ENCODE data around the gene RBBP8NL. TPM values are rescaled to one million over a fixed set of nuclear protein-coding genes. Genes with fewer than 3 reads are reported as not detected.

The RBBP8NL gene
- total RNA-seq, 1 experiment from 2014 or later = not detected

GRCh38 chr20:62404112-62404665, 23.1 kb downstream of the RBBP8NL start:
- intact Hi-C loops (cut with micrococcal nuclease) = no loop called here
- H3K4me1 Mint-ChIP-seq (ENCODE audit: insufficient read depth, unreplicated experiment) = peaks cover 13% of the 10 kb centered on the region
- H3K36me3 Mint-ChIP-seq (ENCODE audit: insufficient read depth, unreplicated experiment) = peaks cover 7% of the 10 kb centered on the region
- TF ChIP-seq, protein P1, sequence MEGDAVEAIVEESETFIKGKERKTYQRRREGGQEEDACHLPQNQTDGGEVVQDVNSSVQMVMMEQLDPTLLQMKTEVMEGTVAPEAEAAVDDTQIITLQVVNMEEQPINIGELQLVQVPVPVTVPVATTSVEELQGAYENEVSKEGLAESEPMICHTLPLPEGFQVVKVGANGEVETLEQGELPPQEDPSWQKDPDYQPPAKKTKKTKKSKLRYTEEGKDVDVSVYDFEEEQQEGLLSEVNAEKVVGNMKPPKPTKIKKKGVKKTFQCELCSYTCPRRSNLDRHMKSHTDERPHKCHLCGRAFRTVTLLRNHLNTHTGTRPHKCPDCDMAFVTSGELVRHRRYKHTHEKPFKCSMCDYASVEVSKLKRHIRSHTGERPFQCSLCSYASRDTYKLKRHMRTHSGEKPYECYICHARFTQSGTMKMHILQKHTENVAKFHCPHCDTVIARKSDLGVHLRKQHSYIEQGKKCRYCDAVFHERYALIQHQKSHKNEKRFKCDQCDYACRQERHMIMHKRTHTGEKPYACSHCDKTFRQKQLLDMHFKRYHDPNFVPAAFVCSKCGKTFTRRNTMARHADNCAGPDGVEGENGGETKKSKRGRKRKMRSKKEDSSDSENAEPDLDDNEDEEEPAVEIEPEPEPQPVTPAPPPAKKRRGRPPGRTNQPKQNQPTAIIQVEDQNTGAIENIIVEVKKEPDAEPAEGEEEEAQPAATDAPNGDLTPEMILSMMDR (IDR thresholded peaks at IDR 0.05; ENCODE audit: unreplicated experiment) = no peak
- ChIA-PET POLR2A (interaction anchor here (2.7 kb wide), 1 partner anchor 17 kb away, joined by 7 read pairs; the partner anchor contains the start of gene RPS21), CTCF (interaction anchor here (0.7 to 1.5 kb wide), 2 partner anchors 11 to 219 kb away, joined by 4 to 6 read pairs; no protein-coding TSS in a partner anchor)
- H3K27me3 Mint-ChIP-seq (ENCODE audit: insufficient read depth, unreplicated experiment) = no peaks in the 10 kb centered on the region
- no peak overlapping the region for H3K27ac Mint-ChIP-seq (ENCODE audit: low read depth, unreplicated experiment)
- no peak for DNase-seq (ENCODE audit: unreplicated experiment)
- H3K9me3 Mint-ChIP-seq (ENCODE audit: unreplicated experiment) = no peaks in the 10 kb centered on the region
- no peak overlapping the region for H3K4me3 Mint-ChIP-seq (ENCODE audit: unreplicated experiment)
- BruUV-seq (replicated peaks) = no TSS peak

- Mint-ChIP-seq H3K27me3 (ENCODE audit: insufficient read depth, unreplicated experiment) (no peaks in the 10 kb centered on the region), H3K36me3 (ENCODE audit: insufficient read depth, unreplicated experiment) (peaks cover 13% of the 10 kb centered on the region), H3K4me3 (ENCODE audit: unreplicated experiment) (no peak overlapping the region), H3K4me1 (ENCODE audit: insufficient read depth, unreplicated experiment) (peaks cover 11% of the 10 kb centered on the region), H3K9me3 (ENCODE audit: unreplicated experiment) (peaks cover under 1% of the 10 kb centered on the region), H3K27ac (ENCODE audit: low read depth, unreplicated experiment) (no peak overlapping the region)
- CTCF ChIA-PET = interaction anchor here (1.5 kb wide), 1 partner anchor 10 kb away, joined by 6 read pairs; no protein-coding TSS in a partner anchor
- BruUV-seq (replicated peaks) = no TSS peak
- POLR2A ChIA-PET = no interaction called here
- no peak for DNase-seq (ENCODE audit: unreplicated experiment)
- intact Hi-C loops (cut with micrococcal nuclease) = no loop called here
- TF ChIP-seq, protein P1 (IDR thresholded peaks at IDR 0.05; ENCODE audit: unreplicated experiment) = no peak
Measured at GRCh38 chr20:62403331-62403730, 24.0 kb downstream of the RBBP8NL start.

- no TSS peak for BruUV-seq (replicated peaks)
Measured at GRCh38 chr20:62402456-62403150, 24.7 kb downstream of the RBBP8NL start.

DNA sequence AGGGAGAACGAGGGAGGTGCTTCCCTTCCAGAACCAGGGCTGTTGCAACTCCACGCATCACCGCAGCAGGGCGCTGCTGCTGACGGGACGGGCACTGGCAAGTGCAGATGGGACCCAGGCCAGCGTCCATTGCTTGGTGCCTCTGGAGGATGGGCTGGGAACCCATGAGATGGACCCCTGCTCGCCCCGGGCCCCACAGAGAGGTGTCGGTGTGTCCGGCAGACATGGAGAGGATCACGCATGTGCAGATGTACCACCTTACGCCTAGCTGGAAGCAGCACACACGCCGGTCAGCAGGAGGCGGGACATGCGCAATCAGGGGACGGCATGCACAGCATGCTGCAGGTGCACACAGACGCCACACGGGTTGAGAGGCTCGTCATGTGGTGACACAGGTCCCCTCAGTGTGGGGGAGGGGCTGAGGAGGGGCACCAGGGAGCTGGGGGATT, 26.0 kb downstream of the RBBP8NL start:
- intact Hi-C loops (cut with micrococcal nuclease) = no loop called here
- peaks cover 13% of the 10 kb centered on the region for H3K36me3 Mint-ChIP-seq (ENCODE audit: insufficient read depth, unreplicated experiment)
- BruUV-seq (replicated peaks) = no TSS peak
- DNase-seq (ENCODE audit: unreplicated experiment) = no peak
- ChIA-PET POLR2A (interaction anchor here (0.6 kb wide), 1 partner anchor 39 kb away, joined by 4 read pairs; no protein-coding TSS in a partner anchor), CTCF (interaction anchor here (0.5 to 1.3 kb wide), 2 partner anchors 215 to 384 kb away, joined by 3 to 4 read pairs; no protein-coding TSS in a partner anchor)
- peaks cover 8% of the 10 kb centered on the region for H3K9me3 Mint-ChIP-seq (ENCODE audit: unreplicated experiment)
- H3K27me3 Mint-ChIP-seq (ENCODE audit: insufficient read depth, unreplicated experiment) = no peaks in the 10 kb centered on the region
- H3K4me1 Mint-ChIP-seq (ENCODE audit: insufficient read depth, unreplicated experiment) = peaks cover 11% of the 10 kb centered on the region
- H3K27ac Mint-ChIP-seq (ENCODE audit: low read depth, unreplicated experiment) = no peak overlapping the region
- H3K4me3 Mint-ChIP-seq (ENCODE audit: unreplicated experiment) = no peak overlapping the region
- TF ChIP-seq, protein P1 (IDR thresholded peaks at IDR 0.05; ENCODE audit: unreplicated experiment) = peak; percentile 15

More at GRCh38 chr20:62402456-62403150, 24.7 kb downstream of the RBBP8NL start:
- TF ChIP-seq, protein P1 (IDR thresholded peaks at IDR 0.05; ENCODE audit: unreplicated experiment) = no peak
- CTCF ChIA-PET = interaction anchor here (1.3 to 1.5 kb wide), 2 partner anchors 9 to 214 kb away, joined by 3 to 6 read pairs; no protein-coding TSS in a partner anchor
- no peak overlapping the region for H3K4me3 Mint-ChIP-seq (ENCODE audit: unreplicated experiment)
- POLR2A ChIA-PET = interaction anchor here (0.9 to 1.0 kb wide), 2 partner anchors 16 to 214 kb away, joined by 3 to 4 read pairs; partner anchors contain the start of gene RPS21
- H3K9me3 Mint-ChIP-seq (ENCODE audit: unreplicated experiment) = peaks cover 8% of the 10 kb centered on the region
- H3K27ac Mint-ChIP-seq (ENCODE audit: low read depth, unreplicated experiment) = no peak overlapping the region
- DNase-seq (ENCODE audit: unreplicated experiment) = no peak
- intact Hi-C loops (cut with micrococcal nuclease) = no loop called here
- peaks cover 13% of the 10 kb centered on the region for H3K36me3 Mint-ChIP-seq (ENCODE audit: insufficient read depth, unreplicated experiment)
- H3K4me1 Mint-ChIP-seq (ENCODE audit: insufficient read depth, unreplicated experiment) = peaks cover 11% of the 10 kb centered on the region
- no peaks in the 10 kb centered on the region for H3K27me3 Mint-ChIP-seq (ENCODE audit: insufficient read depth, unreplicated experiment)
